IMR-90 (cell line): ENCODE data around the gene SNRPB. TPM values are rescaled to one million over a fixed set of nuclear protein-coding genes. Genes with fewer than 3 reads are reported as not detected.

Source experiments
- CTCF ChIP-seq: conservative IDR thresholded peaks from 2 replicates; pipeline ENCODE4 v1.5.1; 2012; ENCODE audit warnings: mild to moderate bottlenecking, low read depth, low read length, improper control_type of control experiment
- POLR2A ChIP-seq: IDR thresholded peaks from 2 replicates; pipeline ENCODE4 v1.6.1; 2012; ENCODE audit warnings: mild to moderate bottlenecking, low read depth, low read length
- polyA plus RNA-seq, 3 experiments: library from polyadenylated mRNA; depleted of rRNA; stranded (reverse); fragments of >200 nt; gene quantifications; 2 replicates each; pipeline ENCODE4 v1.2.3, GENCODE V29; 2012; ENCODE audit warnings: low replicate concordance in 1 of 3
- total RNA-seq: library from RNA; depleted of rRNA; stranded (reverse); fragments of >200 nt; gene quantifications from 2 replicates; pipeline ENCODE4 v1.2.3, GENCODE V29; 2012
- TF ChIP-seq, protein P1 (sequence below): fragments of 150-350 bp; IDR thresholded peaks from 2 replicates; pipeline ENCODE4 v1.6.1; 2017; ENCODE audit warnings: mild to moderate bottlenecking, antibody characterized with exemption, low read length, low read depth

SNRPB gene
- total and polyA plus RNA-seq, 2 of the 4 experiments (the other 2 are of a cell fraction): 103 to 214 TPM

DNA sequence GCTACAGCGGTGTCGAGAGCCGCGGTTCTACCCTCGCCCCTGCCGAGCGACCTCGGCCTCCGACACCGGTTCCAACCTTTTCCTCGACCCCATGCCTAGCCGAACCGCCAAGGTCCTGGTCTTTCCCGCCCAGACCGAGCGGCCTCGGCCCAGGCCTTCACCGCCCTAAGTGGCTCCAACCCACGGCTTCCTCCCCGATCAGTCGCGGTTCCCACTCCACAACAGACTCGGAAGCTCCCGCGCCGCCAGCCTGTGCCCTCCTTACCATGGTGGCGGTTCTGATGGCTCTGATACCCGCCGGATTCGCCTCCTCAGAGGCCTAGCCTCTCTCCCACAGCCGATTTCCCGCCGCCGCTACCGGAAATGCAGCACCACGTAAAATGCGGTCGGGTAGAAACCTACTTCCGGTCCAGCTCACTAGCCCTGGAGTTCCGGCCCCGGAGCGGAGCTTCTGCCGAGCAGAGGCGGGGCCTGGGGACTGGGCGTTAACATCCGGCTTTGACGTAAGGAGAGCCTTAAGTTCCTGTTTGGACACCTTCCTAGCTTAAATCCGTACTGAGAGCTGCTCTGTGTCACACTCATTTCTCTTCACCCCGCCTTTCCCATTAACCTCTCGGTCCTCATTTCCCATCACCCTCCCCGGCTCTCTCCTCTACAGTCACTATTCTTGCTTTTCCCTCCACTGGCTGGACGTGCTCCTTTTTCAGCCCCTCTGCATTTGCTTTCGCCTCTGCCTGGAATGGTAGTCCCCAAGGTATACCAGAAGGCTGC is at the start of gene SNRPB (continued):
- TF ChIP-seq, protein P1, sequence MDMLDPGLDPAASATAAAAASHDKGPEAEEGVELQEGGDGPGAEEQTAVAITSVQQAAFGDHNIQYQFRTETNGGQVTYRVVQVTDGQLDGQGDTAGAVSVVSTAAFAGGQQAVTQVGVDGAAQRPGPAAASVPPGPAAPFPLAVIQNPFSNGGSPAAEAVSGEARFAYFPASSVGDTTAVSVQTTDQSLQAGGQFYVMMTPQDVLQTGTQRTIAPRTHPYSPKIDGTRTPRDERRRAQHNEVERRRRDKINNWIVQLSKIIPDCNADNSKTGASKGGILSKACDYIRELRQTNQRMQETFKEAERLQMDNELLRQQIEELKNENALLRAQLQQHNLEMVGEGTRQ: no peak
- no peak for TF ChIP-seq CTCF
- peak; percentile 87 for TF ChIP-seq POLR2A
